OCI-M2 (cell line): ENCODE results near the gene EFNA5.

Source experiments
- DNase-seq: peaks from one replicate; lab custom pipeline; 2025; ENCODE audit not compliant: unreplicated experiment; lab: John Stamatoyannopoulos, UW

EFNA5 gene

DNA sequence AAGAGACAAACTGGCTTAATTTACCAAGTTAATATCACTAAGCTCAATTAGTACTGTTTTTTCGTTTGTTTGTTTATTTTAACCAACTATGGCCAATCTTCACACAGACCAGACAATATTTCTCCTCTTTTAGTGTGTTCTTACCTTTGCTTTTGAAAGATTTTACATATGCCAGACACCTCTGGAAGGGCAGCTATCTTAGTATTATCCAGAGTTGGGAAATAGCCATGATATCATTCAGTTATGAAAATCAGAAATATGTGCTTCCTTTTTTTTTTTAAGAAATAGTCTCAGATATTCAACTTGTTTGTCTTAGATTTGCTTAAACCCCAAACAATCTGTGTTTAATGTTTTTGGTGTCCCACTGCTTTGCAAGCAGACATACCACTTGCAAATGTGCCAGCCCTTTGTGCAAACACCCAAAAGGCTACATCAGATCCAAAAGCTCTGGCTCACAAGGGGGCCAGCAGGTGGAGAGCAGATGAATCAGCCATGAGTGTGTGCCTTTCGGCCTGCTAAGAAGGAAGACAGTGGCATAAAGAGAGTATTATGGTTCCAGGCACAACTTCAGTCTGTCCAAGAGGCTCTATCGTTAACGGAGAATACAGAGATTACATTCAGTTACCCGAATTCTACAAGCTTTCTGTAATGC, 147.6 kb downstream of the EFNA5 start:
- DNase-seq, result no peak

DNA sequence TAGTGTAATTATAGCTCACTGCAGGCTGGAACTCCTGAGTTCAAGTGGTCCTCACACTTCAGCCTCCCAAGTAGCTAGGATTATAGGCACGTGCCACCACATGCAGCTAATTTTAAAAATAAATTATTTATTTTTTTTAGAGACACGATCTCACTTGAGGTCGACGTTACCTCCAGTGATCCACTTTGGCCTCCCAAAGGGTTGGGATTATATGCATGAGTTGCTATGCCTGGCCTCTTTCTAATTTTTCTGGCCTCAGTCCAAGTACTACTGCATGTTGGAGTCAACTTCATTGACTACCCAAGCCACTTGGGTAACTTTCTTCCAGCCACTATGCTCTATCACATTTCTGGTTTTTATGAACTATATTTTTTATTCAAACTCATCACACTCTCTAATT, 148.3 kb downstream of the EFNA5 start:
- no peak for DNase-seq

GRCh38 chr5:107519900-107520354, 150.8 kb downstream of the EFNA5 start:
- no peak for DNase-seq

GRCh38 chr5:107518616-107519015, 152.1 kb downstream of the EFNA5 start:
- no peak for DNase-seq

GRCh38 chr5:107518190-107518589, 152.5 kb downstream of the EFNA5 start:
- DNase-seq, result no peak

- DNase-seq, result no peak
Measured at GRCh38 chr5:107517185-107518033, 153.3 kb downstream of the EFNA5 start.

GRCh38 chr5:107516452-107517184, 154.1 kb downstream of the EFNA5 start:
- DNase-seq, result no peak

GRCh38 chr5:107515521-107516080, 155.1 kb downstream of the EFNA5 start:
- no peak for DNase-seq

GRCh38 chr5:107514305-107514704, 156.4 kb downstream of the EFNA5 start:
- no peak for DNase-seq

- no peak for DNase-seq
Measured at GRCh38 chr5:107513337-107514085, 157.2 kb downstream of the EFNA5 start.

DNA sequence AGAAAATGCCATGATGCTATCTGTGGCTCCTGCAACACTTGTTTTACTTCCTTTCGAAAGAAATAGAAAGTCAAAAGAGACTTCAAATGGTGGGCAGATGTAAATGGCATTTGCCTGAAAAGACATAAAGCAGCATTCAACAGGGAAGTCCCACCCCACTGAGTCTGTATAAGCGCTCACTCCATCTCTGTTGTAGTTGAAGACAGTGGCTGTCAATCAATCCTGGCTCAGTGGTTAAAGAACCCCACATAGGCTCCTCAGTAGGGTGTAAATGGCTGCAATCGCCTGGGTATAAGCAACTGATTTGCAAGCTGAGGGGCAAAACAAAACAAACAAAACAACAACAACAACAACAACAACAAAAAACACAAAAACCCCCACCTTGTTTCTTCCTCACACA, 158.7 kb downstream of the EFNA5 start:
- no peak for DNase-seq

GRCh38 chr5:107510125-107510524, 160.6 kb downstream of the EFNA5 start:
- DNase-seq, result no peak

- DNase-seq, result no peak
Measured at GRCh38 chr5:107508097-107508496, 162.6 kb downstream of the EFNA5 start.

GRCh38 chr5:107505763-107506534, 164.8 kb downstream of the EFNA5 start:
- no peak for DNase-seq

DNA sequence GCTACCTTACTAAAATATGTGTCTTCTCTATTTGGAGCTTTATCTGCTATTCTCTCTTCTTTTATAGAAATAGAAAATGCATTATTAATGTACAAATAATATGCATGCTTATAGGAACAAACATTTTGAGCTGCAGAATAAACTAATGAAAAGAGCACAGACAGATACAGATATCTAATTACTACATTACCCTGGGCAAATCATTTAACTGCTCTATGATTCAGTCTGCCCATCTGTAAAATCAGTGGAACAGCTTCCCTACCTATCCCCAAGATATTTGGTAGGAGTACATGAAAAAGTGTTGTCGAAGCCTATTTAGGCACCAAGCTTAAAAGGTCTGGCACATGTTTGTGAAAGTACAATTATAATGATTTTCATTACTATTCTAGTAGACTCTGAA, 166.3 kb downstream of the EFNA5 start:
- DNase-seq, result no peak

DNA sequence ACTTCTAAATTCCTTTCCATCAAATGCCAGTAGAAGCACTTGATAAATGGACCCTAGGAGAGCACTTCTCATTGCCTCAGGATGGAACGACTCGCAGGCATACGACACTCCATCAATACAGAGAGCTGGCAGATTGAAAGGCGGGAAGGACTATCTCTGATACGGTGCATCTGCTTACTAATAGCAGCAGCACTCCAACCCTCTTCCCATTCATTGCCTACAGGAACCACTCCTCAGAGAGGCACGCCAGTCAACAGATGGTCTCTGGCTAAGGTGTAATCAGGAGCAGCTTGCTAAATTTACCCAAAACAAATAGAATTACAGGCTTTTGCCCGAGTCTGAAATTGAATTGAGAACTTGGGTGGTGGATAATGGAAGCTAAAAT, 168.1 kb downstream of the EFNA5 start:
- no peak for DNase-seq

GRCh38 chr5:107501965-107502675, 168.6 kb downstream of the EFNA5 start:
- DNase-seq, result no peak

DNA sequence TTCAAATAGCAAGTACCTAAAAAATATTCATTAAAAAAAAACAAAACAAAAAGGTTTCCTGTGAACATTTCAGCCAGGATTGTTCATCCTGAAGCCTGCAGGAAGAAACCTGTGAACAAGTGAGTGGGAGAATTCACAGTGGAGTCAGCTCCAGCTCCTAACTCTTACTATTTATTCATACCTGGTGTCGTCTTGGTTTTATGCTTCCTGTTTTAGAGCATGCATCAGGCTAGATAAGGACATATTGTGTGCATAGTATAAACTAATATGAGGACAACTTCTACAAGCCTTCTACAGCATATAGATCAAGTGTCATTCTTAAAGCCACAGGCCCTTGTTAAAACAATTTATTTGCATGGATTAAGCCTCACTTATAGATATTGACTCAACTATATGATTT, 169.9 kb downstream of the EFNA5 start:
- no peak for DNase-seq

- DNase-seq, result no peak
Measured at GRCh38 chr5:107500347-107500746, 170.4 kb downstream of the EFNA5 start.
